Mesenchymal stem cell (in vitro differentiated cells and primary cell): Measurements from ENCODE around the gene HRAS.

Source experiments
- DNase-seq: peaks from one replicate; pipeline ENCODE4 v3.0.0-alpha.2; 2013
- H2AFZ ChIP-seq: one replicate; pipeline ENCODE4 v1.6.1; 2013; ENCODE audit warnings: low read depth, mild to moderate bottlenecking, control low read depth, inconsistent platforms, low read length, moderate library complexity
- H2AK5ac ChIP-seq: 2 replicates; pipeline ENCODE4 v1.6.1; 2013; ENCODE audit warnings: low read length, moderate library complexity, mild to moderate bottlenecking, inconsistent platforms; ENCODE audit not compliant: severe bottlenecking
- H2BK120ac ChIP-seq: one replicate; pipeline ENCODE4 v1.6.1; 2013; ENCODE audit warnings: low read depth, mild to moderate bottlenecking, inconsistent platforms, low read length, moderate library complexity
- H2BK12ac ChIP-seq, 2 experiments: one replicate each; pipeline ENCODE4 v1.6.1; 2013; ENCODE audit warnings: inconsistent platforms in 2 of 2, low read length in 2 of 2, mild to moderate bottlenecking in 2 of 2, moderate library complexity in 2 of 2, control low read depth in 1 of 2
- H2BK15ac ChIP-seq: one replicate; pipeline ENCODE4 v1.6.1; 2013; ENCODE audit warnings: mild to moderate bottlenecking, low read depth, inconsistent platforms; ENCODE audit not compliant: poor library complexity, severe bottlenecking
- H2BK5ac ChIP-seq: 2 replicates; pipeline ENCODE4 v1.6.1; 2013; ENCODE audit warnings: low read depth, mild to moderate bottlenecking, low read length, control low read depth, inconsistent platforms; ENCODE audit not compliant: poor library complexity, severe bottlenecking
- H3K14ac ChIP-seq, 2 experiments: one replicate each; pipeline ENCODE4 v1.6.1; 2013; ENCODE audit warnings: inconsistent platforms in 2 of 2, low read length in 2 of 2, control low read depth in 1 of 2, mild to moderate bottlenecking in 1 of 2, moderate library complexity in 1 of 2
- H3K18ac ChIP-seq, 2 experiments: one replicate each; pipeline ENCODE4 v1.6.1; 2013; ENCODE audit warnings: inconsistent platforms in 2 of 2, low read length in 2 of 2, control low read depth in 1 of 2, low read depth in 1 of 2, mild to moderate bottlenecking in 1 of 2
- H3K23ac ChIP-seq, 2 experiments: one replicate each; pipeline ENCODE4 v1.6.1; 2013; ENCODE audit warnings: inconsistent platforms in 2 of 2, low read length in 2 of 2, mild to moderate bottlenecking in 2 of 2, moderate library complexity in 2 of 2, control low read depth in 1 of 2
- H3K27ac ChIP-seq: 2 replicates; pipeline ENCODE4 v1.5.1; 2013; ENCODE audit warnings: mild to moderate bottlenecking, moderate library complexity, low read length, control low read depth, inconsistent platforms; ENCODE audit not compliant: poor library complexity, severe bottlenecking
- H3K27me3 ChIP-seq, 2 experiments: 2 replicates each; pipeline versions ENCODE4 v1.6.1 to v1.7.0; 2013; ENCODE audit warnings: low read length in 2 of 2, mild to moderate bottlenecking in 2 of 2, moderate library complexity in 2 of 2, control low read depth in 1 of 2, inconsistent platforms in 1 of 2; ENCODE audit not compliant: control insufficient read depth in 1 of 2, insufficient read depth in 1 of 2
- H3K36me3 ChIP-seq, 2 experiments: 2 replicates each; pipeline versions ENCODE4 v1.6.1 to v1.7.0; 2013; ENCODE audit warnings: low read length in 2 of 2, control low read depth in 1 of 2, inconsistent platforms in 1 of 2, low read depth in 1 of 2, mild to moderate bottlenecking in 1 of 2; ENCODE audit not compliant: insufficient read depth in 2 of 2, control insufficient read depth in 1 of 2
- H3K4ac ChIP-seq, 2 experiments: one replicate each; pipeline ENCODE4 v1.6.1; 2013; ENCODE audit warnings: inconsistent platforms in 2 of 2, low read length in 2 of 2, mild to moderate bottlenecking in 2 of 2, moderate library complexity in 2 of 2, control low read depth in 1 of 2, low read depth in 1 of 2
- H3K4me1 ChIP-seq: 2 replicates; pipeline ENCODE4 v1.6.1; 2013; ENCODE audit warnings: low read depth, low read length, control low read depth; ENCODE audit not compliant: control insufficient read depth, insufficient read depth
- H3K4me2 ChIP-seq: 2 replicates; pipeline ENCODE4 v1.6.1; 2013; ENCODE audit warnings: low read length, mild to moderate bottlenecking, inconsistent platforms; ENCODE audit not compliant: poor library complexity, severe bottlenecking
- H3K4me3 ChIP-seq, 2 experiments: 2 replicates each; pipeline versions ENCODE4 v1.5.1 to v1.7.0; 2013; ENCODE audit warnings: low read length in 2 of 2, mild to moderate bottlenecking in 2 of 2, control low read depth in 1 of 2, low read depth in 1 of 2; ENCODE audit not compliant: insufficient read depth in 1 of 2
- H3K79me1 ChIP-seq: replicated peaks from 2 replicates; pipeline ENCODE4 v1.6.1; 2013; ENCODE audit warnings: mild to moderate bottlenecking, control low read depth, low read length, inconsistent platforms; ENCODE audit not compliant: poor library complexity, severe bottlenecking
- H3K9ac ChIP-seq: 2 replicates; pipeline ENCODE4 v1.7.0; 2013; ENCODE audit warnings: mild to moderate bottlenecking, low read length, moderate library complexity
- H3K9me3 ChIP-seq: 2 replicates; pipeline ENCODE4 v1.7.0; 2013; ENCODE audit warnings: mild to moderate bottlenecking, low read length; ENCODE audit not compliant: control insufficient read depth
- H4K8ac ChIP-seq: one replicate; pipeline ENCODE4 v1.6.1; 2013; ENCODE audit warnings: inconsistent platforms, mild to moderate bottlenecking, low read length, moderate library complexity
- H4K91ac ChIP-seq: one replicate; pipeline ENCODE4 v1.6.1; 2013; ENCODE audit warnings: mild to moderate bottlenecking, low read length, inconsistent platforms
- WGBS: methylation state at CpG from one replicate; pipeline ENCODE4 v1.1.7; 2013; ENCODE audit warnings: mixed read lengths; 5-methylcytosine and 5-hydroxymethylcytosine counted together

Gene HRAS

DNA sequence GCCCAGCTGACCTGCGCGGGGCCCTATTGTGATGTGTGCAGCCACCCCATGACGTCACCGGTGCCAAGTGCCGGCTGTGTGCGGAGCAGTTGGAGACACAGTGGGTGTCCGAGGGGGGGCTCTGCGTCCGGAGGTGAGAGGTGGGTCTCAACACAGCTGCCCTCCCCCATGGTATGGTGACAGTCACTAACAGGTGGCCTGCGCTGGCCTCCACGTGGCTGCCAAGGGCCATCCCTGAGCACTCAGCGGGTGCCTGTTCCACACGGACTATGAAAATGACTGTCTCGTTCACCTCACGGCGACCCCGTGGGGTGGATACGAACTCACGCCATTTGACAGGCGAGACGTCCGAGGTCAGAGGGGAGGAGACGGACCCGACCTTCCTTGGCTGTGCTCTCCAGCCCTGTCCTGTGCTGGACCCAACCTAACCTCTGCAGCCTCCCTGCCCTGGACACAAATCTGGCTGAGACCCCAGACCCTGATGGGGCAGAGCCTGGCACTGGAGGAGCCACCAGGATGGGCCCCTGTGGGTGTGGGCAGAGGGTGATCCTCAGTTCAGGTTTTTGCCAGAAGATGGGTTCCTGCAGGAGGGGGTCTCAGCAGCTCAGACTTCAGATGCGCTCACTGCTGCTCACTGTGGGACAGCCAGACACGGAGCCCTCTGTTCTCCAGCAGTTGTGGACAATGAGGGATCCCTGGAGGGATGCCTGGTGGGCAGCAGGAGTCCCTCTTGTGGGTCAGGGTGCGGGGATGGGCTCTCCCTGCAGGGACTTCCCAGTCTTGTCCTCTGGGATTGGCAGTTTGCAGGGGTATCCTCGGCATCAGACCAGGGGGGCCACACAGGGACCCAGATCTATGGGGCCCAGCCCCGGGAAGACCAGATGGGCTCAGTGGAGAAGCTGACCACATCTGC lies 6.3 kb downstream of the HRAS start:
- H3K4me1 ChIP-seq, result peaks cover 10% of the 10 kb centered on the region
- no peak overlapping the region for H3K4me2 ChIP-seq
- H3K36me3 ChIP-seq, result peaks cover 27 to 50% of the 10 kb centered on the region in 2 experiments
- H3K9ac ChIP-seq, result no peak overlapping the region
- no peak overlapping the region for H3K4ac ChIP-seq
- no peak overlapping the region for H2BK120ac ChIP-seq
- no peak overlapping the region for H3K14ac ChIP-seq
- H2BK12ac ChIP-seq, result no peak overlapping the region
- peak overlapping the region; percentile 9 for H4K91ac ChIP-seq
- no peak overlapping the region for H2BK5ac ChIP-seq
- H3K4me3 ChIP-seq, result no peak overlapping the region
- no peak overlapping the region for H3K27ac ChIP-seq
- no peak overlapping the region for H4K8ac ChIP-seq
- H2AK5ac ChIP-seq, result no peak overlapping the region
- H2AFZ ChIP-seq, result no peak overlapping the region
- DNase-seq, result no peak
- WGBS, result 85% methylated on average over 28 of the region's 29 CpGs
- no peaks in the 10 kb centered on the region for H3K27me3 ChIP-seq
- H3K23ac ChIP-seq, result no peak overlapping the region
- H2BK15ac ChIP-seq, result no peak overlapping the region
- no peaks in the 10 kb centered on the region for H3K9me3 ChIP-seq
- H3K79me1 ChIP-seq, result peaks cover 10% of the 10 kb centered on the region
- no peak overlapping the region for H3K18ac ChIP-seq

DNA sequence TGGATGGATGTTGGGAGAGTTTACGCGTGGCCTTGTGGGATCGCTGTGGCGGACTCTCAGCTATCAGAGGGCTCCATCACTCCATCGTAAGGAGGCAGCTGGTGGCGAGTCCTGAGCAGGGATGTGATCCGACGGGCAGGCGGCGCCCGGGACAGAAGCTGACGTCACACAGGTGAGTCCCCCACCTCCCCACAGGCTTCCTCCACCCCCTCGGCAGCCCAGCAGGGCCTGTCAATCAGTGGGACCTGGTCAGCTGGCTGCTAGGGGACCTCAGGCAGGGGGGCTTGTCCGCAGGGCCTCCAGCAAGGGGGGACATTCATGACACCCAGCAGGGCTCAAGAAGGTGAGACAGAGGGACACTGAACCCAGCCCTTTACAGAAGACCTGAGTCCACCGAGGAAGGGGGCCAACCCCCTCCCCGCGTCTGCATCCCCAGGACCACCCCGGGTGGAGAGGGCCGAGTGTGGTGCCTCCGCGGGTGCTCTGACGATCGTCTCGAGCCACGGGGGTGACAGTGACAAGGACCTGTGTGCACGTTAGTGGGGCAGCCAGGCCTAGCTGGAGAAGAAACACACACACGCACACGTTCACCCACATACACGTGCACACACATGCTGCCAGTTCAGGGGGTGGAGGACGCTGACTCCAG lies 7.1 kb downstream of the HRAS start:
- Histone ChIP-seq H2BK12ac (no peak overlapping the region), H2BK5ac (no peak overlapping the region), H3K36me3 (peaks cover 21 to 43% of the 10 kb centered on the region in 2 experiments), H3K23ac (no peak overlapping the region), H2AFZ (no peak overlapping the region), H3K14ac (no peak overlapping the region), H4K8ac (no peak overlapping the region), H2BK15ac (no peak overlapping the region), H2BK120ac (no peak overlapping the region), H3K27ac (no peak overlapping the region), H3K4me2 (no peak overlapping the region), H4K91ac (peak overlapping the region; percentile 9), H2AK5ac (no peak overlapping the region), H3K18ac (no peak overlapping the region), H3K9ac (no peak overlapping the region), H3K4me1 (peaks cover 4% of the 10 kb centered on the region), H3K79me1 (peaks cover 8% of the 10 kb centered on the region), H3K9me3 (no peaks in the 10 kb centered on the region), H3K4me3 (no peak overlapping the region), H3K4ac (no peak overlapping the region), H3K27me3 (no peaks in the 10 kb centered on the region)
- no peak for DNase-seq
- 91% methylated on average over 30 of the region's 30 CpGs for WGBS

DNA sequence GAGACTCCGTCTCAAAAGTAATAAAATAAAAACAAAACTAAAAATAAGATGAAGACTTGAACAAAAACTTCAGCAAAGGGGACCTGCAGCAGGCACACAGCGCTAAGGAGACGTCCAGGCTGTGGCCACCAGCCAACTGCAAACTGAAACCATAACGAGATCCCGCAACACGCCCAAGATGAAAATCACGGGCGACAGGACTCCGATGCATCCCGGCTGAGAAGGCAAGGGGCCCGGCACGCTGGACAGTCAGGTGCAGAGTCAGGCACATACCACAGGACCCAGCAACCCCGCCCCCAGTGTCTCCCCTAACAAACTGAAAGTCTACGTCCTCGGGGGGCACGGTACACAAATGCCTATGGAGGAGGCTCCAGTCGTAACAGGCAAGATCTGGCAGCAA lies 9.2 kb downstream of the HRAS start:
- no peak overlapping the region for H3K9ac ChIP-seq
- no peaks in the 10 kb centered on the region for H3K27me3 ChIP-seq
- H2AK5ac ChIP-seq, result no peak overlapping the region
- 93% methylated on average over 17 of the region's 17 CpGs for WGBS
- H3K4me1 ChIP-seq, result no peaks in the 10 kb centered on the region
- H2BK15ac ChIP-seq, result no peak overlapping the region
- H2BK12ac ChIP-seq, result no peak overlapping the region
- H3K14ac ChIP-seq, result no peak overlapping the region
- no peak for DNase-seq
- H3K27ac ChIP-seq, result no peak overlapping the region
- H3K36me3 ChIP-seq, result peaks cover 3 to 22% of the 10 kb centered on the region in 2 experiments
- H3K4ac ChIP-seq, result no peak overlapping the region
- H3K9me3 ChIP-seq, result no peaks in the 10 kb centered on the region
- peaks cover 2% of the 10 kb centered on the region for H3K79me1 ChIP-seq
- H3K4me3 ChIP-seq, result no peak overlapping the region
- no peak overlapping the region for H4K91ac ChIP-seq
- H2AFZ ChIP-seq, result no peak overlapping the region
- H3K4me2 ChIP-seq, result no peak overlapping the region
- no peak overlapping the region for H3K18ac ChIP-seq
- H3K23ac ChIP-seq, result peak overlapping the region in 1 of 2 experiments; percentile 89
- H2BK5ac ChIP-seq, result no peak overlapping the region
- H2BK120ac ChIP-seq, result no peak overlapping the region
- H4K8ac ChIP-seq, result no peak overlapping the region

DNA sequence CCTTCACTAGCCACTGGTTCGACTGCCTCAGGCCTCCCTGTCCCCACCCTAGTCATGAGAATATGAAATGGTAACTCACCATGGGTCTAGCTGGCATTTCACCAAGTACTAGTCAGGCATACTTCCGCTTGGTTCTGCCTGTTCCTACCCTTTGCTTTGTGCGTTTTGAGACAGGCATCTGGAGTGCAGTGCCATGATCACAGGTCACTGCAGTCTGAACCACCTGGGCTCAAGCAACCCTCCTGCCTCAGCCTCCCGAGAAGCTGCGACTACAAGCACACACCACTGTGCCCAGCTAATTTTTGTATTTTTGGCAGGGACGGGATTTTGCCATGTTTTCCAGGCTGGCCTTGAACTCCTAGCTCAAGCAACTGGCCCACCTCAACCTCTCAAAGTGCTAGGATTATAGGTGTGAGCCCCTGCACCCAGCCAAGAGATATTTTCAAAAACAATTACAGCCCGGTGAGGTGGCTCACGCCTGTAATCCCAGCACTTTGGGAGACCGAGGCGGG lies 14.1 kb downstream of the HRAS start:
- Histone ChIP-seq H3K23ac (no peak overlapping the region), H3K79me1 (peaks cover under 1% of the 10 kb centered on the region), H3K4ac (no peak overlapping the region), H3K18ac (no peak overlapping the region), H3K27ac (no peak overlapping the region), H3K4me3 (no peak overlapping the region), H3K14ac (no peak overlapping the region), H2BK5ac (no peak overlapping the region), H4K91ac (no peak overlapping the region), H4K8ac (no peak overlapping the region), H3K9ac (no peak overlapping the region), H3K36me3 (peaks cover 0 to 3% of the 10 kb centered on the region in 2 experiments), H2BK120ac (no peak overlapping the region), H3K4me1 (peaks cover 13% of the 10 kb centered on the region), H2BK15ac (no peak overlapping the region), H2BK12ac (no peak overlapping the region), H2AFZ (no peak overlapping the region), H3K9me3 (peaks cover 2% of the 10 kb centered on the region), H3K4me2 (no peak overlapping the region), H3K27me3 (no peaks in the 10 kb centered on the region), H2AK5ac (no peak overlapping the region)
- no peak for DNase-seq
- 97% methylated on average over 9 of the region's 10 CpGs for WGBS
